Activated T-helper 1 cell treated with anti-CD3 and anti-CD28 coated beads, Interleukin-2, amount 50 U/mL, for 16 hours (primary cell): Measurements from ENCODE around the gene CD8A.
A peak's percentile ranks its signal among the peaks of the same experiment; 100 is the strongest.
"Not testable (repeated sequence)": the region's sequence is repeated elsewhere in the genome, so short reads cannot be mapped to it uniquely, and the experiment has no call there.

ENCODE experiments used
- DNase-seq, 2 donors: peaks; one replicate each; pipeline ENCODE4 v3.0.0-alpha.2; 2020; ENCODE audit warnings: low read depth in 1 of 2, low spot score in 1 of 2

Gene CD8A

GRCh38 chr2:86790676-86791572 is at the start of gene CD8A:
TSS of gene CD8A (minus strand) at chr2:86790913. CDS start at chr2:86790825, 88 bp downstream.
- no peak for DNase-seq

GRCh38 chr2:86839871-86840548 is 49.3 kb upstream of the CD8A start:
- DNase-seq, result not testable (repeated sequence)

DNA sequence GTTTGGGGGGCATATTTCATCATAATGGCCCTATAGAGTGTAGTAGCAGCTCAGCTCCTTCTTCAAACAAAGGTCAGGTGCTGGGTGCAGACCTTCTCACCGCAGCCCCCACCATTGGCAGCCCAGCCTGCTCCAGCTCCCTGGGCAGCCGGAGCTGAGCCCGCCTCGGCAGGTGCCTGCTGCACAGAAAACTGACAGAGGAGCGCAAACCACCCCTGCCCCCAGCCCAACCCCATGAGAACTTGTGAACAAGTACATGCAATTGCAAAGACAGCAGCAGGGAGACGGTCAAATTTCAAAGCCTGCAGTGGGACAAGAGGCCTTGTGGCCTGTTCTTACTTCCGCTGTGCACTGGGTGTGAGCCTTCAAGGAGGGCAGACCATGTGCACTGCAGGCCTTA is 48.7 kb upstream of the CD8A start:
- not testable (repeated sequence) for DNase-seq

GRCh38 chr2:86837714-86838113 is 47.0 kb upstream of the CD8A start:
- not testable (repeated sequence) for DNase-seq

- peak in 1 of 2 donors; percentile 6 for DNase-seq
These were observed 46.4 kb upstream of the CD8A start for GRCh38 chr2:86836915-86837695.

DNA sequence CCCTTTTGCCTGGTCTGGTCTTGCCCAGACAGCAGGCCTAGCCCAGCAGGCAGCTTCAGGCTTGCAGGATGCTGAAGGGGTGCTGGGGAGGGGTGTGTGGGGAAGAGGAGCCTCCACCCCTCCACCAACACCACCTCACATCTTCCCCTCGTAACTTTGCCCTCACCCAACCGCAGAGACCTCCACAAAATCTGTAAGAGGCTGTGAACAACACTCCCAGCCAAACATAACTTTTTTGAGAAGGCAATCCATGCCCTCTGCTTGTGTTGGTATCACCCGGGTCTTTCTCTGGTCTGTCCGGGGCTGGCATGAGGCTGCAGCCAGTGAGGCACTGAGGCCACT is 44.8 kb upstream of the CD8A start:
- not testable (repeated sequence) for DNase-seq

- no peak for DNase-seq
These were observed 42.6 kb upstream of the CD8A start for GRCh38 chr2:86833315-86833714.

DNA sequence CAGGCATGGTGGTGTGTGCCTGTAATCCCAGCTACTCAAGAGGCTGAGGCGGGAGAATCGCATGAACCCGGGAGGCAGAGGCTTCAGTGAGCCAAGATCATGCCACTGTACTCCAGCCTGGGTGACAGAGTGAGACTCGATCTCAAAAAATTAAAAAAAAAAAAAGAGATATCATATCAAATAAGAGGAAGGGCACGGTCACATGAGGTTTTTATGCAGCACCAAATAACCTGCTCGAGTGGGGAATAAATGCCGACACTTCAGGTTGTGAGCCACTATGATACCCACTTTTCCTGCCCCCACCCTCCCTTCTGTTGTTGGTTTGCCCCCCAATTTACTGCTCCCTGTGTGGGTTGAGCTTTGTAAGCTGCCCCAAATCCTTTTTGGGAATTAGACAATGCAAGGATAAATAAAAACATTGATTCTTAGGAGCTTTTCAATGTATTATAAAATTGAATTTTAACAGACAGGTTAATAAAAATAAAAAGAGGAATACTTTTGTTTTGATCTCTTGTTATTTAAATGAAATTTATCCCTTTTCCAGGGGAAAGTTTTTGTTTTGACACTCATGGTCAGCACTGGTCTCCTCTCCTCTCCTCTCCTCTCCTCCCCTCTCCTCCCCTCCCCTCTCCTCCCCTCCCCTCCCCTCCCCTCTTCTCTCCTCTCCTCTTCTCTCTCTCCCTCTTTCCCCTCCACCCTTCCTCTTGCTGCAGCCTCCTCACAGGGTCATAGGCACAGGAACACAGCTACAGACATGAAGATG is 41.8 kb upstream of the CD8A start:
- no peak for DNase-seq

DNA sequence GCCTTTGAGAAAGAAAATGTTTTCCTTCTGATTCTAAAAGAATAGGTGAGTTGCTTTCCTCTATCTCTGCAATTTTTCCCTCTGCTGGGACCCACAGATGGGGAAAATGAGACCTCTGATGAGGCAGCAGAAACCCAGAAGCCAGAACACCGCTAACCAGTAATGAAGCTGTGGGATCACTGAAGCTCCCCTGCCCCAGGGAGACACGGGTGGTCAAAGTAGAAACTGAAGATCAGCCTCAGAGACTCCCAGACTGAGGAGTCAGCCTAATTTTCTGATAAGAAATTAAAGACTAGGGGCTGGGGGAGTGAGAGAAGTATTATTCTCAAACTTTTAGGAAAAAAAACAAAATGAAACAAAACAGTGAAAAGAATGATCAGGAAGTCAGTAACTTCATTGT is 40.8 kb upstream of the CD8A start:
- DNase-seq, result no peak

- no peak for DNase-seq
These were observed 36.2 kb upstream of the CD8A start for GRCh38 chr2:86826951-86827350.

DNA sequence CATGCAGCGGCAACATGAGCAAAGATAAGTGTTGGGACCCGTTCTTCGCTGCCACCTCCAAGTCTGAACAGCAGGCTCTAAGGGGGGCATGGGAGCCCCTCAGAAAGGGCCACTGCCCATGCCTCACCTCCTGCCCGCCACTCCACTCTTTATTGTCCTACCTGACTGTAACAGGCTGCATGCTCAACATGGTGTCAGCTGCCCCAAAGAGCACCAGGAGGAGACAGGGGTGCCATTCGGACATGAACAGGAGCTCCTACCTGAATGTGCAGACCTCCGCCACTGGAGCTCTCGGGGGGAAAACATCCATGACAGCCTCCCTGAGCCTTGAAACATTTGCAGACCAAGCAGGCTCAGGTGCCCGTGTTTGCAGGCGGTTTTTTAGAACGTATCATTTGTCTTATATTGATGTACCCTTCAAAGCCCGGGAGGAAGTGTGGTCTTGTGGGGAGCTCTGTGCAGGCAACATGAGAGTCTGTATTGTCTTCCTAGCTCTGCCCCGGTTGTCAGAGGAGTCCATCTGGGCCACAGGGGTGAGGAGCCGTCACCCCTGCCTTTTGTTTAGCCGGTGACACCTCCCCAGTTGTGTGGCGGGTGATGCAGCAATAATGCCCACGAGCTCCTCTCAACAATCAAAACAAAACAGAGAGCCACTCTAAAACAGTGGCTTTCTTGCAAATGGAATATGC is 35.1 kb upstream of the CD8A start:
- no peak for DNase-seq

- DNase-seq, result no peak
These were observed 34.5 kb upstream of the CD8A start for GRCh38 chr2:86825036-86825692.

DNA sequence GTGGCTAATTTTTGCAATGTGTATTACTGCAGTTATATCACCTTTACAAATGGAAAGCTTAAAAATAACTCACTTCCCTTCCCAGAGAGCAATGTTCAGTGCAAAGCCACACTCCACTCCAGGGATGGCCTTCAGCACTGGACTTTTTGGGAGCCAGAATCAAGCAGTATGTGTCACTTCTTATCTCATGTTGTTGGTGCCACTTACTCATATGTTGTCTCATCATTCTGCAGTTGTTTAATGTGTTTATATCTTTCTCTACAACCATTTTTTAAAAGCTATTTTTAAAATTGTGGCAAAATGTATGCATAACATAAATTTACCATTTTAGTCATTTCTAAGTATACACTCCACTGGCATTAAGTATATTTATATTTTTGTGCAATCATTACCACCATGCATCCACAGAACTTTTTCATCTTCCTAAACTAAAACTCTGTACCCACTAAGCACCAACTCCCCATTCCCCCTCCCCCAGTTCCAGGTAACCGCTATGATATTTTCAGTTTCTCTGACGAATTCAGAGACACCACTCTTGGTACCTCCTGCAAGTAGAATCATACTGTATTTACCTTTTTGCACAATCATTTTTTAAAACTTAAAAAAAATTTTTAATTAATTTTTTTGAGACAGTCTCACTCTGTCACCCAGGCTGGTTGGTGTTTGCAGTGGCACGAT is 32.1 kb upstream of the CD8A start:
- DNase-seq, result no peak

GRCh38 chr2:86821842-86822241 is 31.1 kb upstream of the CD8A start:
- no peak for DNase-seq

DNA sequence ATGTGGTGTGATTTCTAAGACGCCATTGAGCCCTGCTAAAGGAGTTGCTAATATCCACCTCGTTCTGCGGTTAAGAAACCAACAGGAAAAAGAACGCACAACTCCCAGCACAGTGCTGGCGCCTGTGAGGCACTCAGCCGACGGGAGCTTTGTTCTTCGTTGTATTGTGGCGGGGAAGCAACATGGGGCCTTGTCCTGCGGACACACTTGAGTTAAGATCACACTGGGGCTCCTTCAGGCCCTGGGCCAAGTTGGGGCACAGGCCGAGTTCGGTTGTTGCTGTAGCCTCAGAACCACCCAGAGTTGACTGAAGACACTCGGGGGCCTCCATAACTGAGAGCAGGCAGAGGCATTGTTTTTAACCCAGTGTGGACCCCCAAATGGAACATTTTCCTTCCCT is 30.6 kb upstream of the CD8A start:
- DNase-seq, result no peak

DNA sequence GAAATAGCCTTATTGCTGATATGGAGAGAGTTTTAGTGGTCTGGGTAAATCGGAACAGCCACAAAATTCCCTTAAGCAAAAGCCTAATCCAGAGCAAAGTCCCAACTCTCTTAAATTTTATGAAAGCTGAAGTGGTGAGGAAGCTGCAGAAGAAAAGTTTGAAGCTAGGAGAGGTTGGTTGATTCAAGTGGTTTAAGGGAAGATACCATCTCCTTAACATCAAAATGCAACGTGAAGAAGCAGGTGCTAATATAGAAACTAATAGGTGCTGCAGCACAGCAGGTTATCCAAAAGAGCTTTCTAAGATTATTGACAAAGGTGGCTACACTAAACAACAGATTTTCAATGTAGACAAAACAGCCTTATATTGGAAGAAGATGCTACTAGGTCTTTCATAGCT is 28.2 kb upstream of the CD8A start:
- DNase-seq, result no peak

DNA sequence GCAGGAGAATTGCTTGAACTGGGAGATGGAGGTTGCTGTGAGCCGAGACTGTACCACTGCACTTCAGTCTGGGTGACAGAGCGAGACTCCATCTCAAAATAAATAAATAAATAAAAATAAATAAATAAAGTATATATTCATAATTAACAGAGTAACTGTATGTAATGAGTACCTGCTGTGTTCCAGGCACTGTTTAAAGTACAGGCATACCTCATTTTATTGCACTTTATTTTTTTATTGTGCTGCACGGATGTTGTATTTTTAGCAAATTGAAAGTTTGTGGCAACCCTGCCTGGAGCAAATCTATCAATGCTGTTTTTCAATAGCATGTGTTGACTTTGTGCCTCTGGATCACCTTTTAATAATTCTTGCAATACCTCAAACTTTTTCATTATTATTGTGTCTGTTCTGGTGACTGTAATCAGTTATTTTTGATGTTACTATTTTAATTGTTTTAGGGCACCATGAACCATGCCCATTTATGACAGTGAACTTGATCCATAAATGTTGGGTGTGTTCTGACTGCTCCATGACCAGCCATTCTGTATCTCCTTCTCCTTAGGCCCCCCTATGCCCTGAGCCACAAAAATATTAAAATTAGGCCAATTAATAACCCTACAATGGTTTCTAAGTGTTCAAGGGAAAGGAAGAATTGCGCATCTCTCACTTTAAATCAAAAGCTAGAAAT is 27.5 kb upstream of the CD8A start:
- no peak for DNase-seq

GRCh38 chr2:86815611-86816010 is 24.9 kb upstream of the CD8A start:
- DNase-seq, result no peak
